T-helper 2 cell treated with Interferon-gamma antibody and Interleukin-4, amounts not matched to agents 5 μg/mL and 100 μg/mL, for 36 hours (primary cell): Measurements from ENCODE around the gene DEF6.
"Not testable (repeated sequence)": the region's sequence is repeated elsewhere in the genome, so short reads cannot be mapped to it uniquely, and the experiment has no call there.

ENCODE experiments used
- DNase-seq: peaks from one replicate; pipeline ENCODE4 v3.0.0; 2021; ENCODE audit warnings: low spot score
- H3K27ac Mint-ChIP-seq: one replicate; pipeline ENCODE4 v1.8.0; 2021; ENCODE audit warnings: mild to moderate bottlenecking, mixed read lengths
- H3K27me3 Mint-ChIP-seq: one replicate; pipeline ENCODE4 v1.8.0; 2021; ENCODE audit warnings: low read depth, mixed read lengths
- H3K36me3 Mint-ChIP-seq: one replicate; pipeline ENCODE4 v1.8.0; 2021; ENCODE audit warnings: low read depth, mixed read lengths
- H3K4me1 Mint-ChIP-seq: one replicate; pipeline ENCODE4 v1.8.0; 2021; ENCODE audit warnings: low read depth, mixed read lengths
- H3K4me3 Mint-ChIP-seq: one replicate; pipeline ENCODE4 v1.8.0; 2022; ENCODE audit warnings: mild to moderate bottlenecking, moderate library complexity, mixed read lengths
- H3K9me3 Mint-ChIP-seq: one replicate; pipeline ENCODE4 v1.8.0; 2021; ENCODE audit warnings: mixed read lengths

Gene DEF6

DNA sequence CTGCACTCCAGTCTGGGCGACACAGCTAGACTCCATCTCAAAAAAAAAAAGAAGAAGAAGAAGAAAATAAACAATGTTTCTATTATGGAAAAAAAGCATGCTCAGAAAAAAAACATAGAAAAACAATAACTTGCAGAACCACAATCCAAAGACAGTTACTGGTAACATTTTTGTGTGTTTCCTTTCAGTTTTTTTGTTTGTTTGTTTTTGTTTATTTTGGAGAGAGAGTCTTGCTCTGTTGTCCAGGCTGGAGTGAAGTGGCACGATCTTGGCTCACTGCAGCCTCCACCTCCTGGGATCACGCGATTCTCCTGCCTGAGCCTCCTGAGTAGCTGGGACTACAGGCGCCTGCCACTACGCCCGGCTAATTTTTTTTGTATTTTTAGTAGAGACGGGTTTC lies 31.3 kb downstream of the DEF6 start:
- DNase-seq, H3K4me3 Mint-ChIP-seq, H3K27me3 Mint-ChIP-seq, H3K9me3 Mint-ChIP-seq, H3K27ac Mint-ChIP-seq: not testable (repeated sequence)
- Mint-ChIP-seq H3K4me1 (peaks cover 18% of the 10 kb centered on the region), H3K36me3 (peaks cover 36% of the 10 kb centered on the region)

DNA sequence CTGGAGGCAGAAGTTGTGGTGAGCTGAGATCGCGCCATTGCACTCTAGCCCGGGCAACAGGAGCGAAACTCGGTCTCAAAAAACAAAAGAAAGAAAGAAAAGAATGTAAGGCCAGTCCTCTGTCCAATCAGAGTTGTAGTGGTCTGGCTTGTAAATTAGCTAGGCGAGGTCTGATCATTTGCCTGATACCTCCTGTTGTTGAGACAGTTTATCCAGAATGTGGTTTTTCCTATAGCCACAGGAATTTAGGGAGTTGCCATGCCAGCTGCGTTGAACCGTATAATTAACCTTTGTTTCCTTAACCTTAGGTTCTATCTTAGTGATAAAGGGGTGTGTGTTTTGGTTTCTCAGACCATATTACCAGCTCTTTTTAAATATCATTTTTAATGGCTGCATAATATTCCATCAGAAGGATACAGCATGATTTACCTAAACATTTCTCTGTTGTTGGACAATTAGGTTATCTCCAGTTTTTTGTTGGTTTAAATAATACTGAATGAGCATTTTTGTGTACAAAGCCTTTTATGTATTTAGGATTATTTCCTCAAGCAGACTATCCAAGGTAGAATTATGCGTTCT lies 33.0 kb downstream of the DEF6 start:
- H3K4me3 Mint-ChIP-seq, result no peak overlapping the region

DNA sequence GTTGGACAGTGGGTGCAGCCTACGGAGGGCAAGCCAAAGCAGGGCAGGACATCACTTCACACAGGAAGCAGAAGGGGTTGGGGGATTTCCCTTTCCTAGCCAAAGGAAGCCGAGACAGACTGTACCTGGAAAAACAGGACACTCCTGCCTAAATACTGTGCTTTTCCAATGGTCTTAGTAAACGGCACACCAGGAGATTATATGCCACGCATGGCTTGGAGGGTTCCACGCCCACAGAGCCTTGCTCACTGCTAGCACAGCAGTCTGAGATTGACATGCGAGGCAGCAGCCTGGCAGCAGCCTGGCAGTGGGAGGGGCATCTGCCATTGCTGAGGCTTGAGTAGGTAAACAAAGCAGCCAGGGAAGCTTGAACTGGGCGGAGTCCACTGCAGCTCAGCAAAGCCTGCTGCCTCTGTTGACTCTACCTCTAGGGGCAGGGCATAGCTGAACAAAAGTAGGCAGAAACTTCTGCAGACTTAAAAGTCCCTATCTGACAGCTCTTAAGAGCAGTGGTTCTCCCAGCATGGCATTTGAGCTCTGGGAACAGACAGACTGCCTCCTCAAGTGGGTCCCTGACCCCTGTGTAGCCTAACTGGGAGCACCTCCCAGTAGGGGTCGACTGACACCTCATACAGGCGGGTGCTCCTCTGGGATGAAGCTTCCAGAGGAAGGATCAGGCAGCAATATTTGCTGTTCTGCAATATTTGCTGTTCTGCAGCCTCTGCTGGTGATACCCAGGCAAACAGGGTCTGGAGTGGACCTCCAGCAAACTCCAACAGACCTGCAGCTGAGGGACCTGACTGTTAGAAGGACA lies 34.7 kb downstream of the DEF6 start:
- not testable (repeated sequence) for H3K27ac Mint-ChIP-seq, H3K4me3 Mint-ChIP-seq, DNase-seq
- Mint-ChIP-seq H3K9me3 (peaks cover 23% of the 10 kb centered on the region), H3K36me3 (peaks cover 38% of the 10 kb centered on the region), H3K4me1 (peaks cover 24% of the 10 kb centered on the region), H3K27me3 (peaks cover 23% of the 10 kb centered on the region)

More for the DNA sequence above, 33.0 kb downstream of the DEF6 start:
- Mint-ChIP-seq H3K9me3 (peaks cover 22% of the 10 kb centered on the region), H3K27me3 (peaks cover 15% of the 10 kb centered on the region), H3K36me3 (peaks cover 36% of the 10 kb centered on the region), H3K27ac (no peak overlapping the region), H3K4me1 (peaks cover 19% of the 10 kb centered on the region)
- no peak for DNase-seq

DNA sequence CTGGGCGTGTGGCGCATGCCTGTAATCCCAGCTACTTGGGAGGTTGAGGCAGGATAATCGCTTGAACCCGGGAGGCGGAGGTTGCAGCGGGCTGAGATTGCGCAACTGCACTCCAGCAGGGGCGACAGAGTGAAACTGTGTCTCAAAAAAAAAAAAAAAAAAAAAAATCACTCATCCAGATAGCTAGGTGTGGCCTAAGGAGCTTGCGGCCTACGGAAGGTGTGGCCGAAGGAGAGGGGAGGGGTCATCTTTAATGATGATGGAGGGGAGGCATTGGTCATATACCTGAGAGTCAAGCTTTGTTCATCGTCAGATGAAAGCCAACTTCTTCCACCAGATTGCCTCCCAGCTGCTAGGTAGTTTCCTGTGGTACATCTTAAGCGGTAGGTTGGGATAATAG lies 43.9 kb downstream of the DEF6 start:
- Mint-ChIP-seq H3K4me1 (peaks cover 45% of the 10 kb centered on the region), H3K27ac (no peak overlapping the region), H3K4me3 (no peak overlapping the region), H3K9me3 (no peaks in the 10 kb centered on the region), H3K27me3 (peaks cover 8% of the 10 kb centered on the region), H3K36me3 (peaks cover 16% of the 10 kb centered on the region)
- no peak for DNase-seq

DNA sequence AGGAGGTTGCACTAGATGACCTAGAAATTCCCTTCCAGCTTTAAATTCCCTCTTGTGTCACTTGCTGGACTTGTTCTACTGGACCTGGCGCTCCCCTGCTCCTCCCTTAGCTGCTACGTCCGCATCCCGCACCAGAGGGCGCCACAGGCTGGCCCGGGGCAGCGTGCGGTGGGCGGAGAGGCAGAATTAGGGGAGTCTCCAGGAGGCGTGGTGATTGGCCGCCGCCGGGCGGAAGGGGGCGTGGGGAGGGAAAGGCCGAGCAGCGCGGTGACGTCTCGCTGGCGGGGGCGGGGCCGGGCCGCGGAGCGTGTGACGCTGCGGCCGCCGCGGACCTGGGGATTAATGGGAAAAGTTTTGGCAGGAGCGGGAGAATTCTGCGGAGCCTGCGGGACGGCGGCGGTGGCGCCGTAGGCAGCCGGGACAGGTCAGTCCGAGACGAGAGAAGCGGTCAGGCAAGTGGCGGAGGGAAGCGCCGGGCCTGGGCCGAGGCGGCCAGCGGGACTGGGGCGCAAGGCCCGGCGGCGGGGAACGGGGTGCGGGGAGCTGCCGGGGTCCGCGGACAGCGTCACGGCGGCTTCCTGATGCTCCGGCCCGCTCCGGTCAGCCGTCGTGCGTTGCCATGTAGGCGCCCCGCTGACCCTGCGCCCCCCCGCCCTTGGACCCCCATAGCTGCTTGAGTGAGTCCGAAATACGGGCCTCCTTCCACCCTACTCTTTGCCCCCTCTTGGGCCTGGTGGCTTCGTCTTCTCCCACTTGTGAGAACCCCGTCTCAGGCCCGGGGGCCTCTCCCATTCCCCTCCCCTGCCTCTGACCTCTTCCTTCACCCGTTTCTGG lies 44.9 kb downstream of the DEF6 start, which contains the start of gene PPARD:
TSS of gene PPARD (plus strand) at position 301 of the 834 bp plus-strand sequence. CDS start 68,530 bp downstream, outside the sequence.
- Mint-ChIP-seq H3K4me3 (peak within 1 kb of the TSS; percentile 92), H3K27ac (peak within 1 kb of the TSS; percentile 85), H3K4me1 (peaks cover 36% of the 10 kb centered on the region), H3K36me3 (peaks cover 13% of the 10 kb centered on the region), H3K27me3 (peaks cover under 1% of the 10 kb centered on the region), H3K9me3 (no peaks in the 10 kb centered on the region)
- DNase-seq, result peak; percentile 96

DNA sequence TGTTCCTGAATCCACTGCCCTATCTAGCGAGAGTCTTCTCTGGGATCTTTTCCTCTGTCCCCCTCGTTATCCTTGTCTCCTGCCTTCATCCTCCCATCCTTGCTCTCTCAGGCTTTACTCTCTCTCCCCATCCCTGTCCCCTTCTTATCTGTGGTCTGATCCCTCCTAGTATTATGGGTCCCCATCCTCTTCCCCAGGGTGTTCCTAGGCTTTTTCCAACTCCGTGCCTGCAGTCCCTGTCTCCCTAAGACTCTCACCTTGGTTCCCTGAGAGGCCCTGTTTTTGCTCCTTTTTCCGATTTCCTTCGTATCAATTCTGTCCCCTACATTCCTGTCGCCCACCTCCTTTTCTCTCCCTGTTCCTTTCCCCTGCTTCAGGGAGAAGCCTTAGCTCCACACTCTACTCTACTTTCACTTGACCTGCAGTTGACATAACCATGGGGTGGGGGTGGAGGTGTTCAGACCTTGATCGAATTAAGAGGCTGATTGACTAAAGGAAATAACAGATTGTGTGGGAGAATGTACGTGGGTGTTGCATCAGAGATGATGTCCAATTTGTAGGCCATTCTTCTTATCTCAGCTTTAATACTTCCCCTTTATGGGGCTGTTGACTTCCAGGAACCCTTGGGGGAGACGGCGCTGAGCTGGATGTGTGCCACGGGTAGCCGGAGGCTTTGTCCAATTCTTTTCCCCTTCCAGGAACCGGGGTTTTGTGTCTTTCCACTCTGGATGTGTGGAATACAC lies 45.6 kb downstream of the DEF6 start:
- no peaks in the 10 kb centered on the region for H3K27me3 Mint-ChIP-seq
- no peak for DNase-seq
- no peaks in the 10 kb centered on the region for H3K9me3 Mint-ChIP-seq
- H3K27ac Mint-ChIP-seq, result peak overlapping the region; percentile 80
- H3K4me3 Mint-ChIP-seq, result peak overlapping the region; percentile 92
- H3K4me1 Mint-ChIP-seq, result peaks cover 36% of the 10 kb centered on the region
- H3K36me3 Mint-ChIP-seq, result peaks cover 16% of the 10 kb centered on the region

DNA sequence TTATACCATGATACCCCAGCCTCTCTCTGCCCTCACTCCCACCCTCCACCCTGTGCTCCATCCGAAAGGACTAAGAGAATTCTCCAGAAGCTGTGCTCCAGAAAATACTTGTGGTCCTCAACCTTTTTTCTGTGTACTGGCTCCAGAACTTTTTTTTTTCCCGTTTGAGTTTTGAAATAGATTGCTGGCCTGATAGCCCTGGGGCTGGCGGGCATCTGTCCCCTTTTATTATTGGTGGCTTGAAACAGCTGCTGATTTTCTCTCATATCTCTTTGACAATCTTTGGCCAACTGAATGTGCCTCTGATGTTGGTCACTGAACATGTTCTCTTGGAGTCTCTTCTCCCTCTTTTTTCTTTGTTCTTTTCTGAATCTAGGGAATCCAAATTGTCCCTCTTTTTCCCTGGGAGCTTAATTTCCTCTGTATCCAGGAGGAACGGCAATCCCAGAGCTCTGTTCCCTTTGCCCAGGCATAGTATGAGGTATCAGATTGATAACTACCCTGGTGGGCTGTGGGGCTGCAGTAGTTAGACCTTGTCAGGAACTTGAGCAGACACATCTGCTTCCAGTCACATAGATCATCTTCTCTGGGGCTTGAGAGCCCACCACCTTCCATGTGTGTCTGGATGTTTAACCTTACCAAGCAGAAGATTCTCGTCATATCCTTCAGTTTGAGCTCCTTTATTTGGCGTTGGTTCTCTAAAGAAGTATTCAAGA lies 46.4 kb downstream of the DEF6 start:
- H3K27ac Mint-ChIP-seq, result peak overlapping the region; percentile 28
- H3K9me3 Mint-ChIP-seq, result no peaks in the 10 kb centered on the region
- peaks cover 22% of the 10 kb centered on the region for H3K36me3 Mint-ChIP-seq
- H3K27me3 Mint-ChIP-seq, result no peaks in the 10 kb centered on the region
- H3K4me3 Mint-ChIP-seq, result peak overlapping the region; percentile 92
- DNase-seq, result no peak
- H3K4me1 Mint-ChIP-seq, result peaks cover 40% of the 10 kb centered on the region

DNA sequence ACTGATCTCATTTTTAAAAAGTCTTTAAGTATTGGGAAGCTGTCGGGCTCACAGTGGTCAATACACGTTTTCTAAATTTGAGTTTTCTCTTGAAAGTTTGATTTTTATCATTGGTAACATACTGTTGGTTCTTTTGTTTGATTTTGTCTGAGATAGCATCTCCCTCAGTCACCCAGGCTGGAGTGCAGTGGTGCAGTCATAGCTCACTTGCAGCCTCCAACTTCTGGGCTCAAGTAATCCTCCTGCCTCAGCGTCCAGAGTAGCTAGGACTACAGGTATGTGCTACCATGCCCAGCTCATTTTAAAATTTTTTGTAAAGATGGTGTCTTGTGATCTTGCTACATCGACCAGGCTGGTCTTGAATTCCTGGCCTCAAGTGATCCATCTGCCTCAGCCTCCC lies 53.8 kb downstream of the DEF6 start:
- Mint-ChIP-seq H3K9me3 (no peaks in the 10 kb centered on the region), H3K27me3 (no peaks in the 10 kb centered on the region), H3K4me3 (no peak overlapping the region), H3K36me3 (peaks cover 60% of the 10 kb centered on the region), H3K4me1 (peaks cover 19% of the 10 kb centered on the region), H3K27ac (peak overlapping the region; percentile 13)
- DNase-seq, result no peak

DNA sequence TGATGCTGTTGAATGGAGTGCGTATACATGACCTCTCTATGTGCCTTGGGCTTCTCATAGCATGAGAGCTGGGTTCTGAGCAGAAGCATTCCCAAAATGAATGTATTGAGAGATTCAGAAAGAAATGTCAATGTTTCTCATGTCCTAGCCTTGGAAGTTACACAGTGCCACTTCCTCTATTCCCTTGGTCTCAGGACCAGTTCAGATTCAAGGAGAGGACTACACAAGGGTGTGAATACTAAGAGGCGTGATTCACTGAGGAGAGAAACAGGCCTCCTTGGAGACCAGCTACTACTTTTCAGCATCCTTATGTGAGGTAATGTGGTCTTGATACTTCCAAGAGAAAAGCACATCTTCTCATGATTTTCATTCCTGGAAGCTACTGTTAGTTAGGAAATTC lies 55.1 kb downstream of the DEF6 start:
- H3K4me1 Mint-ChIP-seq, result peaks cover 19% of the 10 kb centered on the region
- H3K4me3 Mint-ChIP-seq, result no peak overlapping the region
- no peak overlapping the region for H3K27ac Mint-ChIP-seq
- H3K27me3 Mint-ChIP-seq, result no peaks in the 10 kb centered on the region
- H3K36me3 Mint-ChIP-seq, result peaks cover 66% of the 10 kb centered on the region
- no peaks in the 10 kb centered on the region for H3K9me3 Mint-ChIP-seq
- DNase-seq, result no peak

DNA sequence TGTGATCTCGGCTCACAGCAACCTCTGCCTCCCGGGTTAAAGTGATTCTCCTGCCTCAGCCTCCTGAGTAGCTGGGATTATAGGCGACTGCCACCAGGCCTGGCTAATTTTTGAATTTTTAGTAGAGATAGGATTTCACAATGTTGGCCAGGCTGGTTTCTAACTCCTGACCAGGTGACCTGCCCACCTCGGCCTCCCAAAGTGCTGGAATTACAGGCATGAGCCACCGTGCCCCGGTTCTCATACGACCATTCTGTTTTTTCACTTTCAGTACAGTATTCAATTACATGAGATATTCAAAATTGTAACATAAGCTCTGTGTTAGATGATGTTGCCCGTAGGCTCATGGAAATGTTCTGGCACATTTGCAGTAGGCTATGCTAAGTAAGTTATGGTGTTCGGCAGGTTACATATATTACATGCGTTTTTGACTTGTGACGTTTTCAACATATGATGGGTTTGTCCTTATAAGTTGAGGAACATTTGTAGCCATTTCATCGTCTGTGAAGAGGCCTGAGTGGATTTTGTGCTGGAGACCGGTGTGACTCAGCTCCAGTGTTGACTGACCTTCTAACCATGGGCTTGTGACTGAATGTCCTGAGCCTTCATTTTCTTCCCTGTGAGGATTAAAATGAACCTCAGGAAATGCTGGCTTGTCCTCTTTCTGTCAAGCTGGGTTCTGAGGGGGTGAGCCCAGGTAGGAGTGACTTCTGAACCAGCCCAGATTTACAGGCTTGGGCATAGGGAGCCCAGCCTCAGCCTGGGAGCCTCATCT lies 56.9 kb downstream of the DEF6 start:
- no peaks in the 10 kb centered on the region for H3K9me3 Mint-ChIP-seq
- no peak overlapping the region for H3K27ac Mint-ChIP-seq
- peaks cover 59% of the 10 kb centered on the region for H3K36me3 Mint-ChIP-seq
- no peak for DNase-seq
- H3K4me3 Mint-ChIP-seq, result no peak overlapping the region
- peaks cover 19% of the 10 kb centered on the region for H3K4me1 Mint-ChIP-seq
- no peaks in the 10 kb centered on the region for H3K27me3 Mint-ChIP-seq

DNA sequence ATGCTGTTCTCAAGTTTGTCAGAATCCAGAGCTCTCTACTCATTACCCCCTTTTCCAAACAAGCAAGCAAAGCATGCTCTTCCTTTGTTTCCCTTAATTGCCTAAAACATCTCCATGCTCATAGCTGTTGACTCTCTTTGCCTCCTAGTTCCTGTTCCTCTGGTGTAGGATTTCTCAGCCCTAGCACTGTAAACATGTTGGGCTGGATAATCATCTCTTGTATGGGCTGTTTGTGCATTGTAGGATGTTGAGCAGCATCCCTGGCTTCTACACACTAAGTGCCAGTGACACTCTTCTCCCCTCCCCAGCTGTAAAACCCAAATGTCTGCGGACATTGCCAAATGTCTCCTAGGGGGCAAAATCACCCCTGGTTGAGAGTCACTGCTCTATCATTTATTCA lies 58.8 kb downstream of the DEF6 start:
- Mint-ChIP-seq H3K4me3 (no peak overlapping the region), H3K27me3 (no peaks in the 10 kb centered on the region), H3K9me3 (no peaks in the 10 kb centered on the region), H3K4me1 (peaks cover 14% of the 10 kb centered on the region), H3K36me3 (peaks cover 48% of the 10 kb centered on the region), H3K27ac (no peak overlapping the region)
- DNase-seq, result no peak

DNA sequence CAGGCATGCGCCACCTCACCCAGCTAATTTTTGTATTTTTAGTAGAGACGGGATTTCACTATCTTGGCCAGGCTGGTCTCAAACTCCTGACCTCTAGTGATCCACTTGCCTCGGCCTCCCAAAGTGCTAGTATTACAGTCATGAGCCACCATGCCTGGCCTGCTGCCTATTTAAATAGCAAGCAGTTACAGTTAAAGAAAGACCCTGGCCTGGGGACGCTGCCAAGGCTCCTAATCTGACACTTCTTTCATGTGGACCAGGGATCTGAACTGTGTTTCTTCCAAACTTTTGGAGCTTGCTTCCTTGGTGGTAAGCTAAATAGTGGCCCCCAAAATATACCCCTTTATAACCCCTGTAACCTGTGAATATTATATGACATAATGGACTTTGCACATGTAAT lies 60.1 kb downstream of the DEF6 start:
- Mint-ChIP-seq H3K4me3 (no peak overlapping the region), H3K27me3 (no peaks in the 10 kb centered on the region), H3K36me3 (peaks cover 40% of the 10 kb centered on the region), H3K27ac (no peak overlapping the region), H3K4me1 (peaks cover 15% of the 10 kb centered on the region), H3K9me3 (no peaks in the 10 kb centered on the region)
- no peak for DNase-seq
